Adipocyte (in vitro differentiated cells): ENCODE results near the gene MAPK8.

ENCODE experiments used
- DNase-seq: peaks from one replicate; pipeline ENCODE4 v3.0.0-alpha.2; 2015; ENCODE audit warnings: low read depth
- H3K27me3 ChIP-seq: replicated peaks from 2 replicates; pipeline ENCODE4 v1.7.0; 2013; ENCODE audit warnings: mild to moderate bottlenecking, low read length, moderate library complexity; ENCODE audit not compliant: control insufficient read depth, insufficient read depth
- H3K36me3 ChIP-seq: 2 replicates; pipeline ENCODE4 v1.7.0; 2013; ENCODE audit warnings: low read length, mild to moderate bottlenecking, moderate library complexity; ENCODE audit not compliant: control insufficient read depth, insufficient read depth, severe bottlenecking
- H3K4me1 ChIP-seq: 2 replicates; pipeline ENCODE4 v1.7.0; 2013; ENCODE audit warnings: mild to moderate bottlenecking, low read length, moderate library complexity; ENCODE audit not compliant: control insufficient read depth, insufficient read depth
- H3K4me3 ChIP-seq: 2 replicates; pipeline ENCODE4 v1.7.0; 2013; ENCODE audit warnings: mild to moderate bottlenecking, low read length, moderate library complexity
- H3K9ac ChIP-seq: 2 replicates; pipeline ENCODE4 v1.7.0; 2013; ENCODE audit warnings: mild to moderate bottlenecking, low read length, moderate library complexity
- H3K9me3 ChIP-seq: 2 replicates; pipeline ENCODE4 v1.7.0; 2013; ENCODE audit warnings: mild to moderate bottlenecking, low read length, moderate library complexity; ENCODE audit not compliant: control insufficient read depth

Gene MAPK8

GRCh38 chr10:48316236-48316635 is 9.8 kb downstream of the MAPK8 start:
- Histone ChIP-seq H3K4me1 (no peaks in the 10 kb centered on the region), H3K9ac (no peak overlapping the region), H3K9me3 (no peaks in the 10 kb centered on the region), H3K27me3 (no peaks in the 10 kb centered on the region), H3K36me3 (no peaks in the 10 kb centered on the region), H3K4me3 (no peak overlapping the region)
- DNase-seq: no peak

GRCh38 chr10:48317321-48317990 is 11.0 kb downstream of the MAPK8 start:
- no peaks in the 10 kb centered on the region for H3K9me3 ChIP-seq
- no peaks in the 10 kb centered on the region for H3K36me3 ChIP-seq
- H3K27me3 ChIP-seq: no peaks in the 10 kb centered on the region
- no peaks in the 10 kb centered on the region for H3K4me1 ChIP-seq
- H3K4me3 ChIP-seq: no peak overlapping the region
- H3K9ac ChIP-seq: no peak overlapping the region
- no peak for DNase-seq

GRCh38 chr10:48322017-48322416 is 15.5 kb downstream of the MAPK8 start:
- DNase-seq: no peak
- H3K4me1 ChIP-seq: no peaks in the 10 kb centered on the region
- H3K9ac ChIP-seq: no peak overlapping the region
- H3K4me3 ChIP-seq: no peak overlapping the region
- H3K27me3 ChIP-seq: no peaks in the 10 kb centered on the region
- no peaks in the 10 kb centered on the region for H3K36me3 ChIP-seq
- H3K9me3 ChIP-seq: no peaks in the 10 kb centered on the region

GRCh38 chr10:48324580-48324979 is 18.1 kb downstream of the MAPK8 start:
- Histone ChIP-seq H3K4me3 (no peak overlapping the region), H3K36me3 (no peaks in the 10 kb centered on the region), H3K9me3 (no peaks in the 10 kb centered on the region), H3K27me3 (no peaks in the 10 kb centered on the region), H3K9ac (no peak overlapping the region), H3K4me1 (no peaks in the 10 kb centered on the region)
- no peak for DNase-seq

- Histone ChIP-seq H3K9me3 (peaks cover 4% of the 10 kb centered on the region), H3K27me3 (no peaks in the 10 kb centered on the region), H3K36me3 (peaks cover 4% of the 10 kb centered on the region), H3K9ac (no peak overlapping the region), H3K4me1 (no peaks in the 10 kb centered on the region), H3K4me3 (no peak overlapping the region)
- peak; percentile 76 for DNase-seq
These were observed 23.8 kb downstream of the MAPK8 start for GRCh38 chr10:48330269-48330668.

GRCh38 chr10:48331436-48331835 is 25.0 kb downstream of the MAPK8 start:
- Histone ChIP-seq H3K4me3 (no peak overlapping the region), H3K36me3 (peaks cover 4% of the 10 kb centered on the region), H3K4me1 (no peaks in the 10 kb centered on the region), H3K9ac (no peak overlapping the region), H3K27me3 (no peaks in the 10 kb centered on the region), H3K9me3 (peaks cover 4% of the 10 kb centered on the region)
- DNase-seq: no peak

- no peak overlapping the region for H3K4me3 ChIP-seq
These were observed 25.8 kb downstream of the MAPK8 start for GRCh38 chr10:48332166-48332870.

GRCh38 chr10:48332871-48333216 is 26.4 kb downstream of the MAPK8 start:
- Histone ChIP-seq H3K4me3 (no peak overlapping the region), H3K4me1 (no peaks in the 10 kb centered on the region), H3K27me3 (no peaks in the 10 kb centered on the region), H3K36me3 (peaks cover 4% of the 10 kb centered on the region), H3K9me3 (peaks cover 4% of the 10 kb centered on the region), H3K9ac (no peak overlapping the region)
- no peak for DNase-seq

More at GRCh38 chr10:48332166-48332870, 25.8 kb downstream of the MAPK8 start:
- H3K27me3 ChIP-seq: no peaks in the 10 kb centered on the region
- peaks cover 4% of the 10 kb centered on the region for H3K36me3 ChIP-seq
- DNase-seq: no peak
- peaks cover 4% of the 10 kb centered on the region for H3K9me3 ChIP-seq
- no peaks in the 10 kb centered on the region for H3K4me1 ChIP-seq
- no peak overlapping the region for H3K9ac ChIP-seq

- no peak for DNase-seq
- peaks cover 10% of the 10 kb centered on the region for H3K36me3 ChIP-seq
- no peak overlapping the region for H3K9ac ChIP-seq
- H3K27me3 ChIP-seq: no peaks in the 10 kb centered on the region
- H3K4me3 ChIP-seq: no peak overlapping the region
- H3K9me3 ChIP-seq: peaks cover 4% of the 10 kb centered on the region
- H3K4me1 ChIP-seq: no peaks in the 10 kb centered on the region
These were observed 27.4 kb downstream of the MAPK8 start for GRCh38 chr10:48333856-48334255.

- Histone ChIP-seq H3K4me1 (no peaks in the 10 kb centered on the region), H3K4me3 (no peak overlapping the region), H3K36me3 (peaks cover 10% of the 10 kb centered on the region), H3K27me3 (no peaks in the 10 kb centered on the region), H3K9ac (no peak overlapping the region), H3K9me3 (peaks cover 4% of the 10 kb centered on the region)
- DNase-seq: no peak
These were observed 29.3 kb downstream of the MAPK8 start for GRCh38 chr10:48335788-48336187.

GRCh38 chr10:48336978-48337599 is 30.6 kb downstream of the MAPK8 start:
- H3K27me3 ChIP-seq: no peaks in the 10 kb centered on the region
- no peaks in the 10 kb centered on the region for H3K4me1 ChIP-seq
- peaks cover 6% of the 10 kb centered on the region for H3K36me3 ChIP-seq
- H3K9ac ChIP-seq: no peak overlapping the region
- no peak for DNase-seq
- no peak overlapping the region for H3K4me3 ChIP-seq
- peaks cover 3% of the 10 kb centered on the region for H3K9me3 ChIP-seq
